Astrocyte (in vitro differentiated cells and primary cell): ENCODE data around the gene WDR89. TPM values are rescaled to one million over a fixed set of nuclear protein-coding genes. Genes with fewer than 3 reads are reported as not detected.
A peak's percentile ranks its signal among the peaks of the same experiment; 100 is the strongest.

Experiments
- DNase-seq: peaks from one replicate; pipeline ENCODE4 v3.0.0-alpha.2; 2010; ENCODE audit warnings: low read depth
- FAIRE-seq: peaks from 2 replicates; lab custom pipeline; 2011; peaks lifted over from hg19 to GRCh38; lab: Jason Lieb, UNC
- H2AFZ ChIP-seq: 2 replicates; pipeline ENCODE4 v1.6.0; 2012; ENCODE audit warnings: low read depth, low read length, inconsistent platforms
- H3K27ac ChIP-seq: 2 replicates; pipeline ENCODE4 v1.5.1; 2011; ENCODE audit warnings: low read depth, low read length, inconsistent platforms
- H3K27me3 ChIP-seq: 2 replicates; pipeline ENCODE4 v1.6.0; 2011; ENCODE audit warnings: low read length, inconsistent platforms; ENCODE audit not compliant: insufficient read depth
- H3K36me3 ChIP-seq: 2 replicates; pipeline ENCODE4 v1.5.1; 2011; ENCODE audit warnings: low read length, inconsistent platforms; ENCODE audit not compliant: insufficient read depth
- H3K4me1 ChIP-seq: 2 replicates; pipeline ENCODE4 v1.5.1; 2011; ENCODE audit warnings: low read length, inconsistent platforms; ENCODE audit not compliant: insufficient read depth
- H3K4me2 ChIP-seq: 2 replicates; pipeline ENCODE4 v1.6.0; 2012; ENCODE audit warnings: low read length, inconsistent platforms
- H3K4me3 ChIP-seq: 2 replicates; pipeline ENCODE4 v1.5.1; 2011; ENCODE audit warnings: low read depth, mild to moderate bottlenecking, low read length, inconsistent platforms; ENCODE audit not compliant: insufficient read depth
- H3K79me2 ChIP-seq: 2 replicates; pipeline ENCODE4 v1.6.0; 2012; ENCODE audit warnings: mild to moderate bottlenecking, low read length, inconsistent platforms; ENCODE audit not compliant: insufficient read depth
- H3K9ac ChIP-seq: 2 replicates; pipeline ENCODE4 v1.6.0; 2012; ENCODE audit warnings: mild to moderate bottlenecking, low read length, inconsistent platforms
- H3K9me3 ChIP-seq: 2 replicates; pipeline ENCODE4 v1.5.1; 2012; ENCODE audit warnings: low read depth, mild to moderate bottlenecking, low read length, inconsistent platforms; ENCODE audit not compliant: insufficient read depth
- H4K20me1 ChIP-seq: 2 replicates; pipeline ENCODE4 v1.6.0; 2012; ENCODE audit warnings: low read length, inconsistent platforms; ENCODE audit not compliant: insufficient read depth
- H3K27ac Mint-ChIP-seq: one replicate; pipeline ENCODE4 v1.8.0; 2021; ENCODE audit warnings: mild to moderate bottlenecking, mixed read lengths; ENCODE audit not compliant: unreplicated experiment
- H3K27me3 Mint-ChIP-seq: one replicate; pipeline ENCODE4 v1.8.0; 2021; ENCODE audit warnings: low read depth, mixed read lengths; ENCODE audit not compliant: unreplicated experiment
- H3K36me3 Mint-ChIP-seq: one replicate; pipeline ENCODE4 v1.8.0; 2021; ENCODE audit warnings: low read depth, mixed read lengths; ENCODE audit not compliant: unreplicated experiment
- H3K4me1 Mint-ChIP-seq: one replicate; pipeline ENCODE4 v1.8.0; 2021; ENCODE audit warnings: low read depth, mixed read lengths; ENCODE audit not compliant: unreplicated experiment
- H3K4me3 Mint-ChIP-seq: one replicate; pipeline ENCODE4 v1.8.0; 2021; ENCODE audit warnings: mild to moderate bottlenecking, moderate library complexity, mixed read lengths; ENCODE audit not compliant: unreplicated experiment
- H3K9me3 Mint-ChIP-seq: one replicate; pipeline ENCODE4 v1.8.0; 2021; ENCODE audit warnings: mild to moderate bottlenecking, mixed read lengths; ENCODE audit not compliant: unreplicated experiment
- EZH2 ChIP-seq: IDR thresholded peaks from 2 replicates; pipeline ENCODE4 v1.6.1; 2012; ENCODE audit warnings: mild to moderate bottlenecking, low read length, inconsistent platforms; ENCODE audit not compliant: insufficient read depth
- total RNA-seq: library from RNA; stranded (reverse); gene quantifications from 2 replicates; pipeline ENCODE4 v1.2.1, GENCODE V29; 2021
- TF ChIP-seq, protein P1 (sequence below): IDR thresholded peaks from 2 replicates; pipeline ENCODE4 v1.5.1; 2011; ENCODE audit warnings: low read depth, mild to moderate bottlenecking, inconsistent platforms, low read length, moderate library complexity; ENCODE audit not compliant: insufficient read depth

The WDR89 gene
- total RNA-seq, 1 donor from 2014 or later = 15.0 TPM

DNA sequence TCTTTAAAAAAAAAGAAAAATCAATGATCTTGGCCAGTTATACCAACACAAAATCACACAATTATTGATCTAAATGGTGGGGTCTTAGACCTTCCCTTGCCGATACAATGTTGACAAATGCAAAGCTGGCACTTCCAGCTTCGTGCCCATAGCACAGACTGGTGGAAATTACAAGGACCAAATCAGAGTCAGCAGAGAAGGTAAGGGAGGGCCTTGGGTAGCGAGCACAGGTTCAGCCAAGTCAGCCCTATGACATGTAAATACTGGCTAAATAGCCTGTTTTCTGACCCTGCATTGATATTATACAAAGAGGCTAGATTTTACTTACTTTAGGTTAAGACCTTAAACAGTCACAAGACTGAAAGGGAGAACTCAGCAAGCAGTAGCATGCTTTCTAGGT is 30.3 kb upstream of the WDR89 start:
- H3K27me3 Mint-ChIP-seq = no peaks in the 10 kb centered on the region
- no peak overlapping the region for H3K4me3 ChIP-seq
- H3K27ac Mint-ChIP-seq = no peak overlapping the region
- no peaks in the 10 kb centered on the region for H3K4me1 ChIP-seq
- no peak overlapping the region for H3K4me2 ChIP-seq
- no peak overlapping the region for H3K9ac ChIP-seq
- H3K4me3 Mint-ChIP-seq = no peak overlapping the region
- FAIRE-seq (no peak), DNase-seq (no peak)
- H3K27me3 ChIP-seq = no peaks in the 10 kb centered on the region
- H2AFZ ChIP-seq = no peak overlapping the region
- no peak overlapping the region for H3K27ac ChIP-seq
- no peaks in the 10 kb centered on the region for H3K79me2 ChIP-seq
- no peaks in the 10 kb centered on the region for H4K20me1 ChIP-seq
- TF ChIP-seq, protein P1, sequence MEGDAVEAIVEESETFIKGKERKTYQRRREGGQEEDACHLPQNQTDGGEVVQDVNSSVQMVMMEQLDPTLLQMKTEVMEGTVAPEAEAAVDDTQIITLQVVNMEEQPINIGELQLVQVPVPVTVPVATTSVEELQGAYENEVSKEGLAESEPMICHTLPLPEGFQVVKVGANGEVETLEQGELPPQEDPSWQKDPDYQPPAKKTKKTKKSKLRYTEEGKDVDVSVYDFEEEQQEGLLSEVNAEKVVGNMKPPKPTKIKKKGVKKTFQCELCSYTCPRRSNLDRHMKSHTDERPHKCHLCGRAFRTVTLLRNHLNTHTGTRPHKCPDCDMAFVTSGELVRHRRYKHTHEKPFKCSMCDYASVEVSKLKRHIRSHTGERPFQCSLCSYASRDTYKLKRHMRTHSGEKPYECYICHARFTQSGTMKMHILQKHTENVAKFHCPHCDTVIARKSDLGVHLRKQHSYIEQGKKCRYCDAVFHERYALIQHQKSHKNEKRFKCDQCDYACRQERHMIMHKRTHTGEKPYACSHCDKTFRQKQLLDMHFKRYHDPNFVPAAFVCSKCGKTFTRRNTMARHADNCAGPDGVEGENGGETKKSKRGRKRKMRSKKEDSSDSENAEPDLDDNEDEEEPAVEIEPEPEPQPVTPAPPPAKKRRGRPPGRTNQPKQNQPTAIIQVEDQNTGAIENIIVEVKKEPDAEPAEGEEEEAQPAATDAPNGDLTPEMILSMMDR = no peak
- no peak for TF ChIP-seq EZH2
- no peaks in the 10 kb centered on the region for H3K9me3 Mint-ChIP-seq
- H3K9me3 ChIP-seq = no peaks in the 10 kb centered on the region
- no peaks in the 10 kb centered on the region for H3K4me1 Mint-ChIP-seq
- H3K36me3 Mint-ChIP-seq = peaks cover 3% of the 10 kb centered on the region
- no peaks in the 10 kb centered on the region for H3K36me3 ChIP-seq

DNA sequence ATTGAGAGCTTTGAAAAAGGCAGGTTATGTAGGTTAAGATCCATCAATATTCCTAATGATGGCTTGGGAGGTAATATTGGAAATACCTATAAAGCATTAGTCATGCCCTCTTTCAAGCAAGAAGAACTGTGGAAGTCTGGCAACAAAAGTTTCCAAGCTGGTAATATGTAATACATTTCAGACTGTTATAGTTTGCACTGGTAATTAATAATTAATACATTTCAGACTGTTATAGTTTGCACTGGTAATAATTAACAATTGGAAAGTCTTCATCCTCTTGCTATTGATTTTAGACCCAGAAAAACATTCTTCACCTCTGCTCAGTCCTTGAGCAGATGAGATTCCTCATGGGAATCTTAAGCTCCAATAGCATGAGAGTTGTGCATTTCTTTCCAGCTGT is 29.0 kb upstream of the WDR89 start:
- H3K27ac ChIP-seq = no peak overlapping the region
- H3K79me2 ChIP-seq = no peaks in the 10 kb centered on the region
- no peaks in the 10 kb centered on the region for H3K9me3 Mint-ChIP-seq
- FAIRE-seq (no peak), DNase-seq (no peak)
- H3K36me3 Mint-ChIP-seq = peaks cover 3% of the 10 kb centered on the region
- no peaks in the 10 kb centered on the region for H3K27me3 ChIP-seq
- H4K20me1 ChIP-seq = no peaks in the 10 kb centered on the region
- TF ChIP-seq, protein P1 = no peak
- TF ChIP-seq EZH2 = no peak
- no peak overlapping the region for H3K4me3 Mint-ChIP-seq
- H3K27me3 Mint-ChIP-seq = no peaks in the 10 kb centered on the region
- no peaks in the 10 kb centered on the region for H3K4me1 ChIP-seq
- H3K4me3 ChIP-seq = no peak overlapping the region
- no peak overlapping the region for H3K4me2 ChIP-seq
- H3K36me3 ChIP-seq = no peaks in the 10 kb centered on the region
- no peak overlapping the region for H3K9ac ChIP-seq
- no peaks in the 10 kb centered on the region for H3K9me3 ChIP-seq
- no peaks in the 10 kb centered on the region for H3K4me1 Mint-ChIP-seq
- H3K27ac Mint-ChIP-seq = no peak overlapping the region
- H2AFZ ChIP-seq = no peak overlapping the region

DNA sequence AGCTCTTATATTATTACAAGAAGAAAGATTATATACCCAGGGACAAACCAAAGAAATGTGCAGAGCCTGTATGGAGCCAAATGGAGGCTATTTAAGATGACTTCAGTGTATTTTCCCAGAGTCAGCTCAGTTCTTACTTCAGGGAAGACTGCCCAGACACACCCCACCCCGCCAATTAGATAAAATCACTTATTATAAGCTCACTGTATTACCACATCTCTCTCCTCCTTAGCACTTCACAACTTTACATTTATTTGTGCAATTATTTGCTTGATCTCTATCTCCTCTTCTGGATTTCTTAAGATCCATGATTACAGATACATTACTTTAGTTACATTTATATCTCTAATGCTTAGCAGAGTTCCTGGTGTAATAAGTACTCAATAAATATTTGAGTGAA is 24.7 kb upstream of the WDR89 start:
- Histone ChIP-seq H3K27me3 (no peaks in the 10 kb centered on the region), H3K36me3 (no peaks in the 10 kb centered on the region), H3K27ac (no peak overlapping the region), H4K20me1 (no peaks in the 10 kb centered on the region), H3K4me2 (no peak overlapping the region), H2AFZ (no peak overlapping the region), H3K4me3 (no peak overlapping the region), H3K9ac (no peak overlapping the region), H3K4me1 (no peaks in the 10 kb centered on the region), H3K9me3 (peaks cover 3% of the 10 kb centered on the region), H3K79me2 (no peaks in the 10 kb centered on the region)
- Mint-ChIP-seq H3K36me3 (peaks cover 2% of the 10 kb centered on the region), H3K4me3 (no peak overlapping the region), H3K27ac (peak overlapping the region; percentile 2), H3K9me3 (no peaks in the 10 kb centered on the region), H3K27me3 (no peaks in the 10 kb centered on the region), H3K4me1 (no peaks in the 10 kb centered on the region)
- DNase-seq (no peak), FAIRE-seq (no peak)
- TF ChIP-seq, protein P1 = no peak
- no peak for TF ChIP-seq EZH2
